GM21423 (cell line): Measurements from ENCODE around the gene ILF3.

Experiments used
- ATAC-seq: cut with Tn5 transposase; IDR thresholded peaks from one replicate; pipeline ENCODE4 v1.9.1; 2021; ENCODE audit warnings: mild to moderate bottlenecking, moderate library complexity; ENCODE audit not compliant: unreplicated experiment

ILF3 gene

GRCh38 chr19:10727685-10728201, 73.6 kb downstream of the ILF3 start:
- ATAC-seq = no peak

GRCh38 chr19:10729411-10729810, 75.3 kb downstream of the ILF3 start:
- ATAC-seq = no peak

DNA sequence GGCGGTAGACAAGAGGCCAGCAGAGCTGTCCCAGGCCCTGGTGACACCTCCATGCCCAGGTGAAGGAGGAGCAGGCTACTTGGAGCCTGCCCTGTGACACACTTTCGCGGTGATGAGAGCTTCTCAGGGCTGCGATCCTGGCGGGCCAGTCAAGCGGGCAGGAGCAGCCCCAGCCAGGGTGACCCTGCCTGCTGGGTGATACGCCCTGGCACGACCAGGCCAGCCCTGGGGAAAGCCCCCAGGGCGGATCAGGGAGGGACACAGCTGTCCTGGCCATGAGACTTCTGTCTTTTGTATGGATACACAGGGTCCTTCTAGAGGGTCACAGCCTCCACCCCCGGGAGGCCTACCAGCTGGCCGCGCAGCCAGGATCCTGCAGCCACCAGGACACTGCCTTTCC, 76.8 kb downstream of the ILF3 start:
- ATAC-seq = no peak

DNA sequence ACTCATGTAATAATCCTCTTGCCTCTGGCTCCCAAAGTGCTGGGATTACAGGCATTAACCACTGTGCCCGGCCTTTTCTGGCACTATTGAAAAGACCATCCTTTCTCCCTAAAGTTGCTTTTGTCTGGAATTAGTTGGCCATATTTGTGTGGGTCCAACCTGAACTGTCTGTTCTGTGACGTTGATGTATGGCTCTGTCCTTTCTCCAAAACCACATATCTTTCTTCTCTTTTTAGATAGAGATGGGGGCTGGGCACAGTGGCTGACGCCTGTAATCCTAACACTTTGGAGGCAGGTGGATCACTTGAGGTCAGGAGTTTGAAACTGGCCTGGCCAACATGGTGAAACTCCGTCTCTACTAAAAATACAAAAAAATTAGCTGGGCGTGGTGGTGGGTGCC, 81.6 kb downstream of the ILF3 start:
- no peak for ATAC-seq

DNA sequence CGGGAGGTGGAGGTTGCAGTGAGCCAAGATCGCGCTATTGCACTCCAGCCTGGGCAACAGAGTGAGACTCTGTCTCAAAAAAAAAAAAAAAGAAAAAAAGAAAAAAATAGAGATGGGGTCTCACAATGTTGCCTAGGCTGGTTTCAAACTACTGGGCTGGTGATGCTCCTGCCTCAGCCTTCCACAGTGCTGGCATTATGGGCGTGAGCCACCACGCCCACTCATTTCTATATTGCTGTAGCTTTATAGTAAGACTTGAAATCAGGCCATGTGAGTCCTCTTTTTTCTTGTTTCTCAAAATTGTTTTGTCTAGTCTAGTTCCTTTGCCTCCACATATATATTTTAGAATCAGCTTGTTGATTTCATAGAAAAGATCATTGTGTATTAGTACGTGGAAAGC, 82.0 kb downstream of the ILF3 start:
- ATAC-seq = no peak

- no peak for ATAC-seq
These were observed 82.9 kb downstream of the ILF3 start for GRCh38 chr19:10736916-10737551.

DNA sequence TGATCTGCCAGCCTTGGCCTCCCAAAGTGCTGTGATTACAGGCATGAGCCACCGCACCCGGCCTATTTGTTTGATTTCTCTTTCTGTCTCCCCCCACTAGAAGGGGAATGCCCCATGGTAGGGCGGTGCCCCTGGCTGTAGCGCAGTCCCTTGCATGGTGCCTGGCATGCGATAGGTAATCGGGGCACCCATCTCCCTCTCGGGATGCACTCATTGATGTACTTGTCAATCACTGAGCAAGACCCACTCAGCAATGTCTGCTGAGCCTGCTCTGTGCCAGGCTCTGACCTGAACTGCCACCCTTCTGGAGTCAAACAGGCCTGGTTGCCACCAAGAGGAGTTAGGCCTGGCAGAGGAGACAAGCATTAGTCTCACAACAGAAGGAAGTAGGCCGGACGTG, 83.6 kb downstream of the ILF3 start:
- ATAC-seq = no peak

DNA sequence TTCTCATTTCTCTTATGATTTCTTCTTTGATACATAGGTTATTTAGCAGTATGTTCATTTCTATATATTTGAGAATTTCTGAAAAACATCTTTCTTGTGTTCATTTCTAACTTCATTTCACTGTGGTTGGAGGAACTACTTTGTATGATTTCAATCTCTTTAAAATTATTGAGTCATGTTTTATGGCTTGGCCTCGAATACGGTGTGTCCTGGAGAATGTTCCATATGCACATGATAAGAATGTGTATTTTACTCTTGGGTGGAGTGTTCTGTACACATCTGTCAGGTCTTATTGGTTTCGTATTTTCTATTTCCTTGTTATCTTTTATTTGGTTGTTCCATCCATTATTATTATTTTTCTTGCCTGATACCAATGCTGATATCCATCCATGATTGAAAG, 86.7 kb downstream of the ILF3 start:
- no peak for ATAC-seq
